ENCODE results near the gene DAZAP1.

DNA sequence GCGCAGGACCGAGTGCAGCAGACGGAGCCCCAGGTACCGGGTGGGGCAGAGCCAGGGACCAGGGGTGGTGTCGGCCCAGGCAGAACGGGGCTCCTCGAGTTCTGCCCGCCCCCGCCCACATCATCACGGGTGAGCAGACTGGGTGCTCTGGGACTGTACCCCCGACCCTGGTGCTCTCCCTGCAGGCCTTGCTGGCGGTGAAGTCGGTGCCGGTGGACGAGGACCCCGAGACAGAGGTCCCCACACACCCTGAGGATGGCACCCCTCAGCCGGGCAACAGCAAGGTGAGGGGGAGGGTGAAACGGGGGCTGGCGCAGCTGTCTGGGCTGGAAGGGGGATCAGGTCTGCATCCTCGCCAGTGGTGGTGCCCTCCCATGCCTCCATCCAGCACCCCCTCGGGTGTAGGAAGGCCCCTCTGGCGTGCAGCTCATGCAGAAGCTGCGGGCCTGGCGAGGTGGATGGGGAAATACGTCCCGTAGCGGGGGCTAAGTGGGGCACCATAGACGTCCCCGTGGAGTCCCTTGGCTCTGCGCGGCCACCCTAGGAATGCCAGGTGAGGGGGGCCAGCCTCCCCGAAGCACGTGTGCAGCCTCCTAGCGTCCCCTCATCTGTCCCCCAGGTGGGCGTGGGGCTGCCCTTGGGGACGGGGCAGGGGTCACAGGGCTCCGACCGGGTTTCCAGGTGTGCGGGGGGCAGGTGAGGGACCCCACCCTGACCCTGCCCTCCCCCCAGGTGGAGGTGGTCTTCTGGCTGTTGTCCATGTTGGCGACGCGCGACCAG lies 48.9 kb downstream of the DAZAP1 start:
- TF ChIP-seq RFX5 (IDR thresholded peaks at IDR 0.05; ENCODE audit: low read length) (no peak), SIN3A (IDR thresholded peaks at IDR 0.05; ENCODE audit: borderline replicate concordance, low read depth, low read length) (no peak), JUND (IDR thresholded peaks at IDR 0.05) (no peak), POLR2AphosphoS5 (IDR thresholded peaks at IDR 0.05; ENCODE audit: low read depth, low read length) (no peak), RCOR1 (IDR thresholded peaks at IDR 0.05; ENCODE audit: low read length) (no peak), GATA2 (CRISPR knock-in tag; IDR thresholded peaks at IDR 0.05) (no peak), YY1 (IDR thresholded peaks at IDR 0.05; ENCODE audit: low read depth) (no peak), TAF1 (IDR thresholded peaks at IDR 0.05; ENCODE audit: borderline replicate concordance, low read depth, low read length) (no peak), SMC3 (IDR thresholded peaks at IDR 0.05; ENCODE audit: low read depth, low read length) (no peak), MXI1 (IDR thresholded peaks at IDR 0.05; ENCODE audit: low read depth, low read length) (no peak)
- TF ChIP-seq, protein P1, sequence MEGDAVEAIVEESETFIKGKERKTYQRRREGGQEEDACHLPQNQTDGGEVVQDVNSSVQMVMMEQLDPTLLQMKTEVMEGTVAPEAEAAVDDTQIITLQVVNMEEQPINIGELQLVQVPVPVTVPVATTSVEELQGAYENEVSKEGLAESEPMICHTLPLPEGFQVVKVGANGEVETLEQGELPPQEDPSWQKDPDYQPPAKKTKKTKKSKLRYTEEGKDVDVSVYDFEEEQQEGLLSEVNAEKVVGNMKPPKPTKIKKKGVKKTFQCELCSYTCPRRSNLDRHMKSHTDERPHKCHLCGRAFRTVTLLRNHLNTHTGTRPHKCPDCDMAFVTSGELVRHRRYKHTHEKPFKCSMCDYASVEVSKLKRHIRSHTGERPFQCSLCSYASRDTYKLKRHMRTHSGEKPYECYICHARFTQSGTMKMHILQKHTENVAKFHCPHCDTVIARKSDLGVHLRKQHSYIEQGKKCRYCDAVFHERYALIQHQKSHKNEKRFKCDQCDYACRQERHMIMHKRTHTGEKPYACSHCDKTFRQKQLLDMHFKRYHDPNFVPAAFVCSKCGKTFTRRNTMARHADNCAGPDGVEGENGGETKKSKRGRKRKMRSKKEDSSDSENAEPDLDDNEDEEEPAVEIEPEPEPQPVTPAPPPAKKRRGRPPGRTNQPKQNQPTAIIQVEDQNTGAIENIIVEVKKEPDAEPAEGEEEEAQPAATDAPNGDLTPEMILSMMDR (IDR thresholded peaks at IDR 0.05) = no peak
- TF ChIP-seq, protein P2, sequence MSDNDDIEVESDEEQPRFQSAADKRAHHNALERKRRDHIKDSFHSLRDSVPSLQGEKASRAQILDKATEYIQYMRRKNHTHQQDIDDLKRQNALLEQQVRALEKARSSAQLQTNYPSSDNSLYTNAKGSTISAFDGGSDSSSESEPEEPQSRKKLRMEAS (IDR thresholded peaks at IDR 0.05; ENCODE audit: low read depth) = no peak

Measured in SK-N-SH (cell line).